Ishikawa (cell line): ENCODE measurements around the gene FIGNL2.

Experiments
- EP300 ChIP-seq: IDR thresholded peaks from 2 replicates; pipeline ENCODE4 v1.6.1; 2012; ENCODE audit warnings: borderline replicate concordance
- MAX ChIP-seq: IDR thresholded peaks from 2 replicates; pipeline ENCODE4 v1.6.1; 2012
- NFIC ChIP-seq: IDR thresholded peaks from 2 replicates; pipeline ENCODE4 v1.6.1; 2012
- RAD21 ChIP-seq: IDR thresholded peaks from 2 replicates; pipeline ENCODE4 v1.6.1; 2012; ENCODE audit warnings: low read depth
- REST ChIP-seq: IDR thresholded peaks from 2 replicates; pipeline ENCODE4 v1.6.1; 2012; ENCODE audit warnings: low read depth, mild to moderate bottlenecking
- TAF1 ChIP-seq: IDR thresholded peaks from 2 replicates; pipeline ENCODE4 v1.6.1; 2012; ENCODE audit warnings: low read depth, mild to moderate bottlenecking
- TEAD4 ChIP-seq: IDR thresholded peaks from 2 replicates; pipeline ENCODE4 v1.6.1; 2012
- YY1 ChIP-seq: IDR thresholded peaks from 2 replicates; pipeline ENCODE4 v1.6.1; 2012; ENCODE audit warnings: low read depth

- TF ChIP-seq EP300 (no peak), REST (no peak), NFIC (no peak), TEAD4 (no peak), MAX (no peak), YY1 (no peak), TAF1 (no peak), RAD21 (no peak)
Measured at GRCh38 chr12:51896236-51896635, 47.7 kb upstream of the FIGNL2 start.
